ENCODE measurements around the gene KRT16. TPM values are rescaled to one million over a fixed set of nuclear protein-coding genes. Genes with fewer than 3 reads are reported as not detected.
A peak's percentile ranks its signal among the peaks of the same experiment; 100 is the strongest.

Gene KRT16
- total and polyA plus RNA-seq, 2 of the 8 experiments (the other 6 are each of a cell fraction or from before 2014, with no cell fraction given): not detected

GRCh38 chr17:41648411-41649195, 36.0 kb upstream of the KRT16 start:
- H3K23me2 ChIP-seq (ENCODE audit: low read depth, low read length): peaks cover 17% of the 10 kb centered on the region; the same call in 1 of the 2 replicates
- H3K4me1 ChIP-seq (replicated peaks in 1 of 4; ENCODE audit: control insufficient read depth in 3 of 4, insufficient read depth in 4 of 4, low read length in 3 of 4): peaks cover 0 to 6% (median 2%) of the 10 kb centered on the region in 4 experiments; a peak in 4 of 7 replicates
- FAIRE-seq (peak; percentile 60), DNase-seq (ENCODE audit: low read depth in 1 of 2, low spot score in 2 of 2) (peak; percentile 74 to 96)
- H2BK5ac ChIP-seq (ENCODE audit: low read depth, low read length): no peak overlapping the region
- H3K27ac ChIP-seq (ENCODE audit: low read depth, low read length): no peak overlapping the region
- H3K4ac ChIP-seq (replicated peaks; ENCODE audit: insufficient read length, low read depth, low read length): no peak overlapping the region
- H3K14ac ChIP-seq (ENCODE audit: insufficient read length): no peak overlapping the region
- H3K79me2 ChIP-seq (ENCODE audit: control insufficient read depth in 1 of 2, insufficient read depth in 2 of 2, low read length in 2 of 2): no peaks in the 10 kb centered on the region
- WGBS, 2 experiments (ENCODE audit: extremely low coverage in 1 of 2, insufficient coverage in 1 of 2, insufficient read length in 1 of 2, insufficient replicate concordance in 2 of 2, low coverage in 1 of 2, low lambda C conversion rate in 2 of 2, missing lambda C conversion rate in 1 of 2): 11% methylated on average over 36 of the region's 39 CpGs; no CpG with 5 or more reads in 1 of the 2 experiments
- 0 out of 2 replicates have a peak overlapping the region, but pooled peaks have one; percentile 82 for H3K18ac ChIP-seq (ENCODE audit: extremely low read depth, low read length)
- POLR2A ChIA-PET (ENCODE audit: partially characterized antibody): interaction anchor here (0.8 to 4.1 kb wide), 9 partner anchors 13 to 120 kb away, joined by 3 to 23 read pairs (median 4); partner anchors contain the start of genes EIF1 and KRT19
- H2AFZ ChIP-seq (ENCODE audit: low read length): peak overlapping the region; percentile 52; the same call in 1 of the 2 replicates
- peak overlapping the region; percentile 71 for H4K91ac ChIP-seq (replicated peaks; ENCODE audit: insufficient read length, low read length)
- no peak overlapping the region for H3K56ac ChIP-seq (replicated peaks; ENCODE audit: insufficient read length, low read depth, low read length)
- H2BK12ac ChIP-seq (ENCODE audit: low read depth, low read length): 0 out of 2 replicates have a peak overlapping the region, but pooled peaks have one; percentile 2
- peak overlapping the region; percentile 18 for H4K5ac ChIP-seq (ENCODE audit: insufficient read length, low read depth, low read length)
- H3K27me3 ChIP-seq (replicated peaks in 1 of 4; ENCODE audit: control insufficient read depth in 3 of 4, extremely low read depth in 1 of 4, insufficient read depth in 3 of 4, low read length in 3 of 4): no peaks in the 10 kb centered on the region; a peak in 2 of 7 replicates
- H3K9me3 ChIP-seq (ENCODE audit: insufficient read depth in 2 of 2, low read depth in 1 of 2, low read length in 1 of 2): no peaks in the 10 kb centered on the region
- no peaks in the 10 kb centered on the region for H3K79me1 ChIP-seq (ENCODE audit: low read depth, low read length)
- CTCF ChIA-PET (ENCODE audit: partially characterized antibody): interaction anchor here (0.6 to 20.4 kb wide), 74 partner anchors 9 to 1225 kb away, joined by 3 to 492 read pairs (median 5); partner anchors contain the start of genes KRT14, KRT15, KRT17 and KRT33A
- H2AK5ac ChIP-seq (ENCODE audit: low read depth, low read length): no peak overlapping the region
- H4K8ac ChIP-seq (ENCODE audit: extremely low read depth, insufficient read depth, low read length): peak overlapping the region; percentile 58; the same call in 1 of the 2 replicates
- peak overlapping the region; percentile 99; the same call in 1 of the 2 replicates for H2BK15ac ChIP-seq (ENCODE audit: low read length)
- H2BK120ac ChIP-seq (replicated peaks; ENCODE audit: low read depth, low read length): no peak overlapping the region
- H3K9ac ChIP-seq (replicated peaks in 1 of 4; ENCODE audit: extremely low read depth in 1 of 4, low read depth in 3 of 4, low read length in 3 of 4): no peak overlapping the region
- H4K20me1 ChIP-seq (replicated peaks in 1 of 2; ENCODE audit: control insufficient read depth in 1 of 2, insufficient read depth in 2 of 2, low read length in 2 of 2): peaks cover 0 to 8% of the 10 kb centered on the region in 2 experiments
- no peak overlapping the region for H2BK20ac ChIP-seq (ENCODE audit: low read length)
- H3K4me3 ChIP-seq (ENCODE audit: extremely low read depth in 1 of 4, insufficient read depth in 2 of 4, low read depth in 3 of 4, low read length in 4 of 4): peak overlapping the region; percentile 26 to 61 (median 44); a peak in 7 of 8 replicates
- H3K23ac ChIP-seq (ENCODE audit: insufficient read length): no peak overlapping the region
- H3K4me2 ChIP-seq (ENCODE audit: insufficient read depth in 1 of 2, low read depth in 2 of 2, low read length in 2 of 2): peak overlapping the region; percentile 54 to 83
- no peaks in the 10 kb centered on the region for H3K36me3 ChIP-seq (ENCODE audit: control insufficient read depth in 2 of 4, insufficient read depth in 4 of 4, low read length in 3 of 4)
- peak; percentile 24; the same call in 1 of the 2 replicates for TF ChIP-seq TBP (IDR thresholded peaks at IDR 0.05; ENCODE audit: low read depth, low read length)
- TF ChIP-seq SUZ12 (IDR thresholded peaks at IDR 0.05; ENCODE audit: low read length): no peak; the same call in 1 of the 2 replicates
- TF ChIP-seq YY1 (IDR thresholded peaks at IDR 0.05; ENCODE audit: low read depth, low read length): 0 out of 2 replicates have a peak, but pooled peaks have one; percentile 20
- TF ChIP-seq CTCF (IDR thresholded peaks at IDR 0.05; ENCODE audit: control extremely low read depth in 1 of 3, insufficient read depth in 1 of 3, low read depth in 1 of 3, low read length in 3 of 3): peak; percentile 91 to 97 (median 96)
- peak; percentile 88 for TF ChIP-seq BACH1 (IDR thresholded peaks at IDR 0.05; ENCODE audit: low read length)
- no peak for TF ChIP-seq CBX8 (IDR thresholded peaks at IDR 0.05; ENCODE audit: borderline replicate concordance, low read depth, low read length)
- peak; percentile 51 for TF ChIP-seq KDM4A (IDR thresholded peaks at IDR 0.05; ENCODE audit: low read depth, low read length, severe bottlenecking)

All from H1 (cell line).